HCT116 (cell line): ENCODE data around the gene RAD51C. TPM values are rescaled to one million over a fixed set of nuclear protein-coding genes. Genes with fewer than 3 reads are reported as not detected.

Source experiments
- ATAC-seq: fragments of 200-7000 bp; cut with Tn5 transposase; 2 replicates; pipeline ENCODE4 v1.9.1; 2020; ENCODE audit warnings: mild to moderate bottlenecking, moderate library complexity
- BruUV-seq: library from RNA; stranded (reverse); fragments of 400-500 nt; replicated peaks from 2 replicates; lab custom pipeline; 2021; lab: Mats Ljungman, UMichigan
- CTCF ChIA-PET: fragments of 300-600 bp; sonication (Branson Sonifier 250); formaldehyde crosslinking; loops from one replicate; lab custom pipeline; 2021; ENCODE audit warnings: antibody characterized with exemption; lab: Charles Lee
- POLR2A ChIA-PET: fragments of 300-600, 350-600 bp; sonication (Branson Sonifier 250); formaldehyde crosslinking; loops from one replicate; lab custom pipeline; 2021; ENCODE audit warnings: antibody characterized with exemption; lab: Charles Lee
- RAD21 ChIA-PET, 2 experiments: fragments of 300-600 bp; sonication (Branson Sonifier 250); formaldehyde crosslinking; loops; one replicate each; lab custom pipeline; 2023; ENCODE audit warnings: low total read pairs in 2 of 2; ENCODE audit not compliant: uncharacterized antibody in 2 of 2, unreplicated experiment in 2 of 2, low non-redundant PET in 1 of 2; lab: Charles Lee
- DNase-seq: peaks from one replicate; pipeline ENCODE4 v3.0.0-alpha.2; 2010; ENCODE audit warnings: low read depth, low spot score
- H2AFZ ChIP-seq: fragments of 200-600 bp; shearing (Covaris generic), sonication (generic); 2 replicates; pipeline ENCODE4 v1.6.1; 2017; ENCODE audit warnings: low read depth, mixed run types, mixed read lengths, antibody characterized with exemption, low read length; ENCODE audit not compliant: poor library complexity, severe bottlenecking
- H3K27ac ChIP-seq: 2 replicates; pipeline ENCODE4 v1.5.1; 2012; ENCODE audit warnings: low read depth, low read length
- H3K27me3 ChIP-seq: fragments of 200-600 bp; sonication (generic); 2 replicates; pipeline ENCODE4 v1.6.1; 2016; ENCODE audit warnings: mixed run types, low read length, mixed read lengths; ENCODE audit not compliant: insufficient read depth
- H3K36me3 ChIP-seq, 2 experiments: fragments of 200-500 bp in 1 of 2; fragments of 200-600 bp in 1 of 2; sonication (Bioruptor generic) in 1 of 2; sonication (generic) in 1 of 2; 2 replicates each; pipeline versions ENCODE4 v1.5.1 to v1.6.1; 2014 to 2016; ENCODE audit warnings: low read length in 2 of 2, inconsistent platforms in 1 of 2, mixed read lengths in 1 of 2, mixed run types in 1 of 2; ENCODE audit not compliant: insufficient read depth in 2 of 2, control insufficient read depth in 1 of 2
- H3K4me1 ChIP-seq, 2 experiments: fragments of 200-600 bp in 1 of 2; sonication (generic) in 1 of 2; 2 replicates each; pipeline versions ENCODE4 v1.5.1 to v1.6.1; 2012 to 2017; ENCODE audit warnings: low read length in 2 of 2, inconsistent platforms in 1 of 2, mild to moderate bottlenecking in 1 of 2, mixed read lengths in 1 of 2, mixed run types in 1 of 2, moderate library complexity in 1 of 2; ENCODE audit not compliant: insufficient read depth in 2 of 2, control insufficient read depth in 1 of 2
- H3K4me2 ChIP-seq: fragments of 200-600 bp; sonication (generic); 2 replicates; pipeline ENCODE4 v1.6.1; 2017; ENCODE audit warnings: mixed run types, low read length, mixed read lengths
- H3K4me3 ChIP-seq, 2 experiments: fragments of 200-600 bp in 1 of 2; sonication (generic) in 1 of 2; replicated peaks in 1 of 2; 2 replicates each; pipeline ENCODE4 v1.5.1; 2011 to 2016; ENCODE audit warnings: low read length in 2 of 2, control low read depth in 1 of 2, low read depth in 1 of 2, mild to moderate bottlenecking in 1 of 2, mixed read lengths in 1 of 2, mixed run types in 1 of 2
- H3K79me2 ChIP-seq: fragments of 200-600 bp; sonication (generic); 2 replicates; pipeline ENCODE4 v1.6.1; 2017; ENCODE audit warnings: mild to moderate bottlenecking, mixed run types, low read length, moderate library complexity, mixed read lengths; ENCODE audit not compliant: insufficient read depth
- H3K9ac ChIP-seq: fragments of 200-600 bp; sonication (generic); 2 replicates; pipeline ENCODE4 v1.6.1; 2016; ENCODE audit warnings: low read length, mixed read lengths
- H3K9me2 ChIP-seq: fragments of 200-600 bp; sonication (generic), shearing (Covaris generic); 2 replicates; pipeline ENCODE4 v1.6.1; 2017; ENCODE audit warnings: mixed run types, mild to moderate bottlenecking, moderate library complexity; ENCODE audit not compliant: insufficient read depth
- H3K9me3 ChIP-seq, 2 experiments: fragments of 200-500 bp in 1 of 2; fragments of 200-600 bp in 1 of 2; sonication (Bioruptor generic) in 1 of 2; sonication (generic) in 1 of 2; 2 replicates each; pipeline ENCODE4 v1.6.1; 2014 to 2017; ENCODE audit warnings: low read length in 2 of 2, mixed read lengths in 2 of 2, inconsistent platforms in 1 of 2, low read depth in 1 of 2, mild to moderate bottlenecking in 1 of 2, mixed run types in 1 of 2, moderate library complexity in 1 of 2; ENCODE audit not compliant: control insufficient read depth in 1 of 2, insufficient read depth in 1 of 2
- H4K20me1 ChIP-seq: fragments of 200-600 bp; sonication (generic), shearing (Covaris generic); 2 replicates; pipeline ENCODE4 v1.6.1; 2017; ENCODE audit warnings: mixed run types, mild to moderate bottlenecking, moderate library complexity; ENCODE audit not compliant: insufficient read depth
- ATF3 ChIP-seq: IDR thresholded peaks from 2 replicates; pipeline ENCODE4 v1.6.1; 2012
- CTCF ChIP-seq, 3 experiments: fragments of 200-600 bp in 1 of 3; sonication (generic) in 1 of 3; IDR thresholded peaks in 2 of 3; conservative IDR thresholded peaks in 1 of 3; 2 replicates each; pipeline ENCODE4 v1.5.1; 2012 to 2017; ENCODE audit warnings: low read depth in 2 of 3, low read length in 2 of 3, antibody characterized with exemption in 1 of 3, borderline replicate concordance in 1 of 3, control low read depth in 1 of 3, mild to moderate bottlenecking in 1 of 3, mixed read lengths in 1 of 3, mixed run types in 1 of 3, moderate library complexity in 1 of 3; ENCODE audit not compliant: insufficient read depth in 1 of 3
- ELF1 ChIP-seq: IDR thresholded peaks from 2 replicates; pipeline ENCODE4 v1.6.1; 2012; ENCODE audit warnings: low read depth, borderline replicate concordance
- EZH2 ChIP-seq: fragments of 200-600 bp; sonication (generic); IDR thresholded peaks from 2 replicates; pipeline ENCODE4 v1.6.1; 2017; ENCODE audit warnings: antibody characterized with exemption, mixed run types
- EZH2phosphoT487 ChIP-seq: fragments of 200-600 bp; IDR thresholded peaks from 2 replicates; pipeline ENCODE4 v1.6.1; 2018; ENCODE audit warnings: antibody characterized with exemption, borderline replicate concordance
- FOSL1 ChIP-seq: IDR thresholded peaks from 2 replicates; pipeline ENCODE4 v1.6.1; 2012; ENCODE audit warnings: low read depth
- JUND ChIP-seq: IDR thresholded peaks from 2 replicates; pipeline ENCODE4 v1.6.1; 2012
- MAX ChIP-seq: IDR thresholded peaks from 2 replicates; pipeline ENCODE4 v1.6.1; 2012
- POLR2A ChIP-seq: IDR thresholded peaks from 2 replicates; pipeline ENCODE4 v1.7.0; 2011; ENCODE audit warnings: borderline replicate concordance; ENCODE audit not compliant: insufficient read depth, insufficient read length; ENCODE audit errors: extremely low read depth
- POLR2AphosphoS5 ChIP-seq: IDR thresholded peaks from 2 replicates; pipeline ENCODE4 v1.6.1; 2011; ENCODE audit warnings: mild to moderate bottlenecking, low read depth, low read length, moderate library complexity
- RAD21 ChIP-seq: IDR thresholded peaks from 2 replicates; pipeline ENCODE4 v1.6.1; 2012; ENCODE audit warnings: low read depth, mild to moderate bottlenecking
- REST ChIP-seq: IDR thresholded peaks from 2 replicates; pipeline ENCODE4 v1.6.1; 2012; ENCODE audit warnings: low read depth
- TCF7L2 ChIP-seq: IDR thresholded peaks from 2 replicates; pipeline ENCODE4 v1.7.0; 2011; ENCODE audit warnings: borderline replicate concordance, inconsistent platforms; ENCODE audit not compliant: insufficient read depth, insufficient read length; ENCODE audit errors: extremely low read depth
- YY1 ChIP-seq: IDR thresholded peaks from 2 replicates; pipeline ENCODE4 v1.6.1; 2011; ENCODE audit warnings: low read length, low read depth, moderate library complexity, mild to moderate bottlenecking; ENCODE audit not compliant: insufficient replicate concordance; ENCODE audit errors: extremely low read depth
- ZBTB33 ChIP-seq: IDR thresholded peaks from 2 replicates; pipeline ENCODE4 v1.6.1; 2011; ENCODE audit warnings: mild to moderate bottlenecking, low read length, moderate library complexity; ENCODE audit not compliant: insufficient replicate concordance; ENCODE audit errors: extremely low read depth
- ZFX ChIP-seq: fragments of 450-650 bp; IDR thresholded peaks from 2 replicates; pipeline ENCODE4 v1.6.1; 2017
- intact Hi-C: fragments of 100-400 bp; cut with micrococcal nuclease; formaldehyde crosslinking; loops from 2 replicates; pipeline ENCODE4 v1.10.0; 2022
- total RNA-seq: library from RNA; stranded (reverse); gene quantifications from one replicate; pipeline ENCODE4 v1.2.1, GENCODE V29; 2021; ENCODE audit not compliant: unreplicated experiment

RAD51C gene
- total RNA-seq, 1 experiment from 2014 or later: 94.9 TPM

- ATAC-seq: no peak
- BruUV-seq: no TSS peak
- intact Hi-C loops: no loop called here
- POLR2A ChIA-PET: interaction anchor here (1.9 kb wide), 1 partner anchor 75 kb away, joined by 7 read pairs; no protein-coding TSS in a partner anchor
- Histone ChIP-seq H4K20me1 (no peaks in the 10 kb centered on the region), H3K27ac (no peak overlapping the region), H3K79me2 (no peaks in the 10 kb centered on the region), H3K9me3 (no peaks in the 10 kb centered on the region), H3K9ac (no peak overlapping the region), H3K36me3 (peaks cover 4 to 23% of the 10 kb centered on the region in 2 experiments), H3K4me1 (no peaks in the 10 kb centered on the region), H3K27me3 (no peaks in the 10 kb centered on the region), H2AFZ (no peak overlapping the region), H3K4me3 (no peak overlapping the region), H3K4me2 (no peak overlapping the region), H3K9me2 (no peaks in the 10 kb centered on the region)
- TF ChIP-seq ZFX: no peak
- TF ChIP-seq FOSL1: no peak
- TF ChIP-seq REST: no peak
- no peak for TF ChIP-seq RAD21
- TF ChIP-seq MAX: no peak
- no peak for TF ChIP-seq JUND
- no peak for TF ChIP-seq ZBTB33
- no peak for TF ChIP-seq ELF1
- TF ChIP-seq ATF3: no peak
- no peak for TF ChIP-seq POLR2A
- TF ChIP-seq POLR2AphosphoS5: no peak
- no peak for TF ChIP-seq EZH2phosphoT487
- no peak for TF ChIP-seq YY1
- TF ChIP-seq EZH2: no peak
- no peak for TF ChIP-seq TCF7L2
- no peak for TF ChIP-seq CTCF (IDR thresholded peaks at IDR 0.05 in 2 of 3, conservative IDR thresholded peaks at IDR 0.05 in 1 of 3; ENCODE audit: borderline replicate concordance in 1 of 3, insufficient read depth in 1 of 3, low read depth in 2 of 3, low read length in 2 of 3)
- no peak for DNase-seq
- CTCF ChIA-PET: no interaction called here
- RAD21 ChIA-PET: no interaction called here
Observed at GRCh38 chr17:58706351-58707140, 14.1 kb downstream of the RAD51C start.
